Hepatocyte (in vitro differentiated cells): Measurements from ENCODE around the gene ANKRD12. TPM values are rescaled to one million over a fixed set of nuclear protein-coding genes. Genes with fewer than 3 reads are reported as not detected.

ENCODE experiments used
- DNase-seq: peaks from one replicate; pipeline ENCODE4 v3.0.0-alpha.2; 2016; ENCODE audit warnings: low spot score
- H2AFZ ChIP-seq: fragments of 200-600 bp; sonication (generic); 2 replicates; pipeline ENCODE4 v1.6.0; 2016; ENCODE audit warnings: antibody characterized with exemption, mild to moderate bottlenecking
- H3K27ac ChIP-seq: fragments of 200-600 bp; sonication (generic); 2 replicates; pipeline ENCODE4 v1.5.1; 2016; ENCODE audit warnings: mild to moderate bottlenecking
- H3K27me3 ChIP-seq: fragments of 200-600 bp; sonication (generic); 2 replicates; pipeline ENCODE4 v1.6.1; 2016
- H3K36me3 ChIP-seq: fragments of 200-600 bp; sonication (generic); replicated peaks from 2 replicates; pipeline ENCODE4 v1.5.1; 2016; ENCODE audit warnings: low read depth; ENCODE audit not compliant: insufficient read depth
- H3K4me1 ChIP-seq: fragments of 200-600 bp; sonication (generic); 2 replicates; pipeline ENCODE4 v1.5.1; 2016; ENCODE audit warnings: mild to moderate bottlenecking, moderate library complexity; ENCODE audit not compliant: insufficient read depth
- H3K4me2 ChIP-seq: fragments of 200-600 bp; sonication (generic); 2 replicates; pipeline ENCODE4 v1.6.0; 2016
- H3K4me3 ChIP-seq: fragments of 200-600 bp; sonication (generic); 2 replicates; pipeline ENCODE4 v1.5.1; 2016; ENCODE audit warnings: mild to moderate bottlenecking
- H3K79me2 ChIP-seq: fragments of 200-600 bp; sonication (generic); 2 replicates; pipeline ENCODE4 v1.6.0; 2017; ENCODE audit warnings: mild to moderate bottlenecking
- H3K9me2 ChIP-seq: fragments of 200-600 bp; sonication (generic); replicated peaks from 2 replicates; pipeline ENCODE4 v1.6.0; 2017; ENCODE audit warnings: mild to moderate bottlenecking; ENCODE audit not compliant: insufficient read depth
- H3K9me3 ChIP-seq: fragments of 200-600 bp; sonication (generic); 2 replicates; pipeline ENCODE4 v1.5.1; 2016; ENCODE audit warnings: low read depth, mild to moderate bottlenecking
- H4K20me1 ChIP-seq: fragments of 200-600 bp; sonication (generic); 2 replicates; pipeline ENCODE4 v1.6.0; 2016; ENCODE audit warnings: mild to moderate bottlenecking; ENCODE audit not compliant: insufficient read depth, poor library complexity, severe bottlenecking
- CTCF ChIP-seq: fragments of 200-600 bp; sonication (generic); IDR thresholded peaks from 2 replicates; pipeline ENCODE4 v1.5.1; 2016; ENCODE audit warnings: antibody characterized with exemption, mild to moderate bottlenecking; ENCODE audit not compliant: poor library complexity
- EZH2 ChIP-seq: fragments of 200-600 bp; sonication (generic); IDR thresholded peaks from 2 replicates; pipeline ENCODE4 v1.6.1; 2016; ENCODE audit warnings: antibody characterized with exemption, mild to moderate bottlenecking, borderline replicate concordance
- EZH2phosphoT487 ChIP-seq: fragments of 200-600 bp; sonication (generic); IDR thresholded peaks from one replicate; pipeline ENCODE4 v1.6.1; 2018; ENCODE audit warnings: antibody characterized with exemption, mild to moderate bottlenecking, low read depth, moderate library complexity; ENCODE audit not compliant: unreplicated experiment, severe bottlenecking
- WGBS: methylation state at CpG from one replicate; pipeline ENCODE4 v1.1.6; 2016; ENCODE audit warnings: low lambda C conversion rate; ENCODE audit errors: missing lambda C conversion rate; 5-methylcytosine and 5-hydroxymethylcytosine counted together
- polyA plus RNA-seq: library from polyadenylated mRNA; unstranded; fragments of >200 nt; fragmentation: Nextera tagmentation; extraction: Ambion mirVana; gene quantifications from 2 replicates; pipeline ENCODE4 v1.2.1, GENCODE V29; 2016
- total RNA-seq: library from RNA; depleted of rRNA; stranded (reverse); fragments of >200 nt; gene quantifications from 2 replicates; pipeline ENCODE4 v1.2.3, GENCODE V29; 2014

Gene ANKRD12
- total and polyA plus RNA-seq, 2 experiments from 2014 or later, result 29.2 to 34.3 TPM

DNA sequence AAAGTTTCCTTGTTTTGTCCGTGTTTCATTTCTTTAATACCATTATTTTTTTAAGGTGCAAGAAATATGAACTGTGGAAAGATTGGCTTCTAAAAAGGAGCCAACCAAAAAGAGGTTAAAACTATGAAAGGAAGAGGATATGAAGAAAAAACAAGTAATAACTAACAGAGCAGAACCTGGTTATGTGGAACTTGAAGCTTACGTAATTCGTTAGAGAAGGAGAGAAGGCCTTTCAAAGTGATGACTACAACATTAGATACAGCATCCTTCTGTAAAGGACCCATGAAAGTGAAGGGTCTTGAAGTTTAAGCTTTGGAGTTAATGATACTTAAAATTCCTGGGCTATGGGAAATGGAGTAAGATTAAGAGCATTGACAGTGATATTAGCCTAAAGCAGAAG is 84.5 kb downstream of the ANKRD12 start:
- Histone ChIP-seq H2AFZ (no peak overlapping the region), H3K4me1 (no peaks in the 10 kb centered on the region), H3K4me2 (no peak overlapping the region), H3K79me2 (peaks cover 2% of the 10 kb centered on the region), H3K36me3 (no peaks in the 10 kb centered on the region), H3K27ac (no peak overlapping the region), H3K4me3 (no peak overlapping the region), H4K20me1 (no peaks in the 10 kb centered on the region), H3K27me3 (no peaks in the 10 kb centered on the region), H3K9me3 (no peaks in the 10 kb centered on the region), H3K9me2 (no peaks in the 10 kb centered on the region)
- WGBS, result 93% methylated on average over 3 of the region's 3 CpGs
- TF ChIP-seq EZH2 (no peak), CTCF (no peak), EZH2phosphoT487 (no peak)
- no peak for DNase-seq

GRCh38 chr18:9221661-9222060 is 85.1 kb downstream of the ANKRD12 start:
- Histone ChIP-seq H3K79me2 (peaks cover 2% of the 10 kb centered on the region), H3K27ac (no peak overlapping the region)

GRCh38 chr18:9223356-9223755 is 86.8 kb downstream of the ANKRD12 start:
- Histone ChIP-seq H3K4me3 (no peak overlapping the region), H3K79me2 (peaks cover 2% of the 10 kb centered on the region), H3K27ac (no peak overlapping the region), H3K9me2 (no peaks in the 10 kb centered on the region), H2AFZ (no peak overlapping the region), H3K36me3 (no peaks in the 10 kb centered on the region), H4K20me1 (no peaks in the 10 kb centered on the region), H3K9me3 (no peaks in the 10 kb centered on the region), H3K27me3 (no peaks in the 10 kb centered on the region), H3K4me2 (no peak overlapping the region), H3K4me1 (no peaks in the 10 kb centered on the region)
- TF ChIP-seq EZH2phosphoT487 (no peak), EZH2 (no peak)
- no peak for DNase-seq
- WGBS, result 97% methylated on average over 5 of the region's 5 CpGs

More at GRCh38 chr18:9221661-9222060, 85.1 kb downstream of the ANKRD12 start:
- H3K27me3 ChIP-seq, result no peaks in the 10 kb centered on the region
- 91% methylated on average over 5 of the region's 5 CpGs for WGBS
- H2AFZ ChIP-seq, result no peak overlapping the region
- H3K4me2 ChIP-seq, result no peak overlapping the region
- DNase-seq, result no peak
- no peaks in the 10 kb centered on the region for H3K9me2 ChIP-seq
- no peaks in the 10 kb centered on the region for H4K20me1 ChIP-seq
- no peaks in the 10 kb centered on the region for H3K36me3 ChIP-seq
- no peak for TF ChIP-seq EZH2phosphoT487
- no peak for TF ChIP-seq EZH2
- no peak for TF ChIP-seq CTCF
- no peak overlapping the region for H3K4me3 ChIP-seq
- H3K9me3 ChIP-seq, result no peaks in the 10 kb centered on the region
- no peaks in the 10 kb centered on the region for H3K4me1 ChIP-seq

DNA sequence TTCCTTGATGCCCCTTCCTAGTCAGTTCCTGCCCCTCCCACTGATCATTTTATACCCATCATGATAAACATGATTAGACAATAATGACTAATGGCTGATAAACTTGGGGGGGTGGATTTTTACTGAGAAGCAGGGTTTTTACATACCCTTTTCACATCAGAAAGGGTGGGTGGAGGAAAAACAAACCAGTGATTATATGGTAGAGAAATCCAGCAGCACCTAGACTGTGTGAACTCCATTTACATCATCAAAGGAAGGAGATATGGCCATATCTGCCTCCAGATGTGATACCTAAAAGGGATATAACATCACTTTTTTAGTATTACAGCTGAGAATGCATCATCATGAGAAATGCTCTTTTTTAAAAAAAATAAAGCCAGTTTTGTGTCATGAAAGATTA is 89.9 kb downstream of the ANKRD12 start:
- TF ChIP-seq EZH2phosphoT487, result no peak
- TF ChIP-seq CTCF, result no peak
- Histone ChIP-seq H3K27ac (no peak overlapping the region), H2AFZ (no peak overlapping the region), H3K79me2 (peaks cover 14% of the 10 kb centered on the region), H3K9me3 (peaks cover 3% of the 10 kb centered on the region), H3K4me2 (no peak overlapping the region), H3K4me1 (no peaks in the 10 kb centered on the region), H3K4me3 (no peak overlapping the region), H3K27me3 (no peaks in the 10 kb centered on the region), H3K36me3 (no peaks in the 10 kb centered on the region), H4K20me1 (no peaks in the 10 kb centered on the region), H3K9me2 (no peaks in the 10 kb centered on the region)
- no peak for DNase-seq
